Cardiac septum (tissue), 1 donor: Measurements from ENCODE around the gene ATF3. TPM values are rescaled to one million over a fixed set of nuclear protein-coding genes. Genes with fewer than 3 reads are reported as not detected.

Experiments used
- DNase-seq: peaks from one replicate; pipeline ENCODE4 v3.0.0-alpha.2; 2020; ENCODE audit warnings: low spot score
- intact Hi-C: fragments of 100-400 bp; cut with DNase I; formaldehyde crosslinking; loops from one replicate; pipeline ENCODE4 v1.14.0; 2022
- total RNA-seq: library from RNA; stranded (reverse); fragmentation: NEBNext Ultra II Directional; extraction: Animal tissue kit (Norgen Biotek cat#: 25700); gene quantifications from one replicate; pipeline ENCODE4 v1.2.1, GENCODE V29; 2021
- donor health status: DM: no; HTN: no; CAD: no.

Gene ATF3
- total RNA-seq, 1 donor from 2014 or later, result 16.2 TPM

DNA sequence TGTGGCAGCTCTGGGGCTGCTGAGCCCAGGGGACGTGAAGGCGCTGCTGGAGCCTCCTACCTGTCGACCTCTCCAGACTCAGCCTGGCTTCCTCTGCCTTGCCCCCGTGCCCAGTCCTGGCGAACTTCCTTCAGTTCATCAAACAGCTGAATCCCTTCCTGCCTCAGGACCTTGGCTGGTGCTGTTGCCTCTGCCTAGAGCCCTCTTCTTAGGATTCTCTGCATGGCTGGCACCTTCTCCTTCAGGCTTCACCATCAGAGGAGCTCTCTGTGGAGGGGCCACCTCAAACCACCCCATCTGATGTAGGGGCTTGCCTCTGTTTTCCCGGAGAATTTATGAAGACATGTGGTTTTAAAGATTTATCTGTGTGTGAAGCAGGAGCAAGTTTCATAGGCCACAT, 23.4 kb upstream of the ATF3 start:
- intact Hi-C loops, result no loop called here
- no peak for DNase-seq

DNA sequence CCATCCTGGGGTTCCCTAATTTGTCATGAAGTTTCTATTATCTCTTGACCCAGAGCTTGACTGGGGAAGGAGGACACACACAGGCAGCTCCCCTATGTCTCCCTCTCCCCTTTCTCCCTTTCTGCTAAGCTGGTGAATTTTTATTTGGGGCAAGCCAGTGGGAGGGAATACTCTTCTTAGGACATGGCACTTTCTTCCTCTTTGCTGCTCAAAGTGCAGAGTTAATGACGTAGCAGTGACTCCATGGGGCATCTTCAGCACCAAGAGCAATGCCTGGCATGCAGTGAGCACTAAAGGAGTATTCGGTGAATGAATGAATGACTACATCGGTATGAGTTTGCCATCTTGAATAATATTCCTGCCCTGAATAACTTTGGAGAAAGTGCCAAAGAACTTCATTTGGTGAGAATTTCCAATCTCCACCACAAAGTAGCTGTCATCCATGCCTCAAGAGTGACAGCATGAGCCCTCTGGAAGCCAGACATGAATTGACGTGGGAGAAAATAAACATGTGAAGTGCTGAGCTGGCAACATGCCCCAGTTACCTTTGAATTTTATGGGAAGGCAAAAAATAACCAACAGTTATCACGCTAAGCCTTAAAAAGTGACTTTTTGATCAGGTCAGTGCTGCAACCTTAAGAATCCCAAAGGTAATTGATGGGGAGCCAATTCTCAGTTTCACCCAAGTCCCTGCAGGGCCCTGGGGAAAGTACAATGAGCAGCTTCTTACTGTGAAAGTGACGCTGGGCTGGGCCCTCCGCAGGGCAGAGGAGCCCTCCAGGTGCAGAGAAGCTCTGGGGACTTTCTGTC, 22.1 kb upstream of the ATF3 start:
- intact Hi-C loops, result no loop called here
- DNase-seq, result no peak

DNA sequence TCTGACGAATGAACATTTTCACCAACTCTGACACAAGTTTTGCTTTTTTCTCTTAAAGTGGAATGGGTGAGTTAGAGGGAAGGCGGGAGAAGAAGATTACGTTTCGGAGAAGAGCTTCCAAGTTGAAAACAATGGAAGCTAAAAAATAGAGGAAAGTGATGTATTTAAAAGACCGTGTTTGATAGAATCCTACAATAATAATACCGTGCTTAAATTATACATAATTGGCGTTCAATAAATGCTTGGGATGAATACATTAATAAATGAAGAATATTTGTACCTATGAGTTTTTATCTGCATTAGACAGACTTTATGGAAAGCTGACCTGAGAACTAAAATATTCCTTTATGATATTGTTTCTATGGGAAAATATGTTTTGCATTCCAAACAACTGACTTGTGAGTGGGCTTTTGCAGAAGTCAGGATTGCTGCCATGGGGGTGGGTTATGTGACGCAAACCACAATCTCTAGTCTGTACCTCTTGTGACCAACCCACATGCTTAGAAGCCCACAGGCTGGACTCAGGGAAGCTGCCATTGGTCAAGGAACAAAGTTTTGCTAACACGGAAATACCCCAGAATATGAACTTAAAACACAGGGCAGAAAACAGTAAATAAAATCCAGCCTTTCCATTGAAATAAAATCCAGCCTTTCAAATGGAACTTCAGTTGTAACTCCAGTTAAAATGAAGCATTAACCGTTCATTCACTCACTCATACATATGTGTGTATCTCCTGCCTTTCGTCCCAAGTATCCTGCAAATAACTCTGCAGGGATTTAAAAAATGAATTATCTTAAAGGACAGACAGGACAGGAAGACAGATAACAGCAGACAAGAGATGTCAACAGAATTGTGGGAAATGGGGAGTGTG, 21.3 kb upstream of the ATF3 start:
- DNase-seq, result no peak
- intact Hi-C loops, result no loop called here

DNA sequence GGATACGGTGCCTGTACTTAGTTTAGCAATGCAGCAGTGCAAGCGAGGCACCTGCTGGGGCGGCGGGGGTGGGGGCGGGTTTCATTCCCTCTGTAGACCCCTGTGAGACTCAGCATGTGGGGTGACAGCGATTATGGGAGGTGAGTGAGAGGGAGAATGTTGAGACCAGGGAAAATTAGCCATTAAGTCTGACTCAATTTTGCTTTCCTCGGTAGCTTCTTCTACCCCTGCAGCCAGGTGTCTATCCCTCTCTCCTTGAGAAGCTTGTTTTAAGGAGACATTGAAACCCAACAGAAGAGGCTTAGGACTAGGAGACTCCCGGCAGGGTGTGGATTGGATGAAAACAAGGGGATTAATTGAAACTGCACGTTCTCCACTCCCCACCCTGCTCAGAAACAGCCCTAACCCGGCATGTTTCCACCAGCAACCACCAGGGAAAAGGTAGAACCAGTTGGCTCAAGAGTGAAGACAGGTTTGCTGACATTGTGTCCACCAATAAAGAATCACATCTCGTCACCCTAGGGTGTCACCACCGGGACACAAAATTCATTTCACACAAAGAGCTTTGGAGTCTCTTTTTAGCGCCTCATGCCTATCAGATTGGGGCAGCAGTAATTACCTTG, 20.6 kb upstream of the ATF3 start:
- intact Hi-C loops, result no loop called here
- no peak for DNase-seq

DNA sequence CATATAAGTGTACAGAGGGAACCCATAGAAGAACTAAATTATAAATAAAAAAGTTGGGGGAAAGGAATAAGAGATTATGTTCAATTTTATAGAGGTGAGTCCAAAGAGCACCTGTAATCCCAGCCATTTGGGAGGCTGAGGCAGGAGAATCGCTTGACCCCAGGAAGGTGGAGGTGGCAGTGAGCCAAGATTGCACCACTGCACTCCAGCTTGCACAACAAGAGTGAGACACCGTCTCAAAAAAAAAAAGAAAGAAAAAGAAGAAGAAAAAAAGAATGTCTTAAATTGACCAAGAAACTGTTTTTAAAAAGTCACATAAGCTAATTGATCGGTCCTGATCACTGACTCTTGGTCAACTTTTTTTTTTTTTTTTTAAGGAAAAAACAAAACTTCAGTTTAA, 19.1 kb upstream of the ATF3 start:
- no peak for DNase-seq
- intact Hi-C loops, result no loop called here

DNA sequence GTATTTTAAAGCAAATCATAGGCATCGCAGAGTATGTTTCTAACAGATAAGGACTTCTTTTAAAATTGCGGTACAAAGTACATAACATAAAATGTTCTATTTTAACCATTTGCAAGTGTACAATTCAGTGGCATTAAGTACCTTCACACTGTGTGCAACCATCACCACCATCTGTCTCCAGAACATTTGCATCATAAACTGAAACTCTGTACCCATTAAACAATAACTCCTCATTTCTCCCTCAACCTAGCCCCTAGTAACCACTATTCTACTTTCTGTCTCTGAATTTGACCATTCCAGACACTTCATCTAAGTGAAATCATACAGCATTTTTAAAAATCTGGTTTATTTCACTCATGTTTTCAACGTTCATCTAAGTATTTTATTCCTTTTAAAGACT, 16.6 kb upstream of the ATF3 start:
- no peak for DNase-seq
- intact Hi-C loops, result no loop called here

DNA sequence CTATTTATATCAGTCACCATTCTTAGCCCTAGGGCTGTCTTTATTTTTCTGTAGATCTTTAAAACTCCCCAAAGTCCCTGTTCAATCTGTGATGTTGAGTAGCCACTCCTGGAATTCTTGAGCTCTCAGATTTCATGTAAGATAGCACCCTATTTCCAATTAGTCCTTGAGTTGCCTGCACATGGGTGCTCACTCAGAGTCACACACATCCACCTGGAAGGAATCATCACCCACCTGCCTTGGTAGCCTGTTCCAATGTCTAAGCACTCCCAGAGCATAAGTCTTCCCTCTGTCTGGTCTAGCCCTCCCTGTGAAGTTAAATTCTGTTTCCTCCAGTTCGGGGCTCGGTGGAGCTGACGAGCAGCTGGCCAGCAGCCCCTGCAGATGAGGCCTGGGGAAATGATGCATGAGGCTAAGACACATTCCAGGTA, 14.7 kb upstream of the ATF3 start:
- no peak for DNase-seq
- intact Hi-C loops, result no loop called here

DNA sequence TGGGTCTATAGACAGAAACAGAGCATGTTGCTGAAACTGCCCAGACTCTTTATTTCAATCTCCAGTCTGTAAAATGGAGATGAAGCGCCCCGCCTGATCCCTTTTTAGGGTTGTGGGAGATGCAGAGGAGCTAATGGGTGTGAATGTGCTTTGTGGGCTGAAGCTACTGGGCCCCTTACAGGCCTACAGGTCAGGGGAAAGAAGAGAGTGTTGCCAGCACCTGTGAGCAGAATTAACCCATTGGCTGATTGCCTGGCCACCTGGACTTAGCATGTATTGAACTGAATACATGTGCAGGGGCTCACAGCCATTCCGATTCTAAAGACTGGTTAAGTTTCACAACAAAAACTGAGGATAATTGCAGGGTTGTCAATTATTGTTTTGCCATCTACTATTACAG, 13.9 kb upstream of the ATF3 start:
- intact Hi-C loops, result no loop called here
- no peak for DNase-seq

DNA sequence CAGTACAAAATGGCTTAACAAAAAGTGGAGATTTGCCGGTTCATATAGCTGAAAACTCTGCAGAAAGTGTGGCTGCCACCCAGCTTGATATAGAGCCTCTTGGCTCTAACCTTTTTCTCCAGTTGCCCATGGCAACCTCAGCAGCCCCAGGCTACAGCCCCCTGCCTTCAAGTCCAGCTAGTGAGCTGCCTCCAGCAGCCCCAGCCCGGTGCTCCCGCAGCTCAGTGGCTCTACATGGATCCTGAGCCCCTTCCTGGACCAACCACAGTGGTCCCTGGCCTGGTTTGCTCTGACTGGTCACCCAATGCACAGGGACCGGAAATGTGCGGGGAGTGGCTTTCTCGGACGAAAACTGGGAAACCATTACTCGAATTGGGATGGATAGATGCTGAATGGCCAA, 13.3 kb upstream of the ATF3 start:
- intact Hi-C loops, result no loop called here
- DNase-seq, result no peak

DNA sequence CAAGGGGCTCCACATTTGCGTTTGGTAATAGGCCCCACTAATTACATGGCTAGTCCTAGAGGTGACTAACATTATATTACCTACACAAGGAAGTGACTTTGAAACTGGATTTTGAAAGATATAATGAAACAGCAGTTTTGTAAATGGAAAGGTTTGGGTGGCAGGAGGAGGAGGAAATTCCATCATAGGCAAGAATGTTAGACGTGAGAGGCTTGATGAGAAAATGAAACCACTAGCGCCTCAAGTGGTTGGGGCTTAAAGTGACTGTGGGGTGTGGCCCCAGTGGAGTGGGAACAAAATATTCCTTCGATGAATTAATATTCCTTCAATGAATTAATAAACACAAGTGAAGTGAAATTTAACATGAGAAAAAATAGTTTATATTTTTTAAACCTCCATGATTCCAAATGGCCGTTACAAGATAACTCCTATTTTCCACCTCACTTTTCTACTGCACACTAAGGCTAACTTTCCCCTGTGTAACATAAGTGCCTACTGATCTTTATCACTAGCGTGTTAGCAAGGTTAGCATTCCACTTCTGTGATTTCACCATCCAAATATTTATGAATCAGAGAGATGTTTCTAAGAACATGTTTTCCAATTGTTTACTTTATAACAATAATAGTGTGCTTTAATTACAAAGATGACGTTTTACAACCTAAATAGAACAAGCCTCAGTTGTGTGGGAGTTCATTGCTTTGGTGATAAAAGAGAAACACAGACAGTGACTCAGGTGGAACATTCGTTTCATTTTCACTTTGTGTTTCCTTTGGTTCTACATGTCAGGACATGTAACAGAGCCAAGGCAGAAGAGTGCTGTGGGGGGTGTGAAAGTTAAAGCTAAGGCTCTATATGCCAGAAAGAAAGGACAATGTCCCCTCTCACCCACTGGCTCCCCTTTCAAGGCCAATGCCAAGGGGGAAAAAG, 12.5 kb upstream of the ATF3 start:
- no peak for DNase-seq
- intact Hi-C loops, result no loop called here

DNA sequence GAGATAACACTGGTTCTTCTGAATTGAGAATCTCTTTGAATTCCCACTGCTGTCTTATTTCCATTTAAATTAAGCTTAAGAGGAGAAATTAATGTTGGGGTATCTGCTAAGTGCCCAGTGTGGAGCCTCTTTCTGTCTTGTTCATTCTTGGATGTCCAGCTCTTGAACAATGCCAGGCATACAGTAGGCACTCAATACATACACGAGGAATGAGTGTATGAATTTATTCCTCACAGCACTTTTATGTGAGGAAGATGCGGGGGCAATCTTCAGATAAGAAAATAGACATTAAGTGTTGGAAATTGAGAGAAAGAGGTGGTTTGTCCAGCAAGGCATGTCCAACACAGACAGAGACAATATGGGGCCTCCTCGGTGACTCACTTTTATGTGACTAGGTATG, 11.8 kb upstream of the ATF3 start:
- no peak for DNase-seq

DNA sequence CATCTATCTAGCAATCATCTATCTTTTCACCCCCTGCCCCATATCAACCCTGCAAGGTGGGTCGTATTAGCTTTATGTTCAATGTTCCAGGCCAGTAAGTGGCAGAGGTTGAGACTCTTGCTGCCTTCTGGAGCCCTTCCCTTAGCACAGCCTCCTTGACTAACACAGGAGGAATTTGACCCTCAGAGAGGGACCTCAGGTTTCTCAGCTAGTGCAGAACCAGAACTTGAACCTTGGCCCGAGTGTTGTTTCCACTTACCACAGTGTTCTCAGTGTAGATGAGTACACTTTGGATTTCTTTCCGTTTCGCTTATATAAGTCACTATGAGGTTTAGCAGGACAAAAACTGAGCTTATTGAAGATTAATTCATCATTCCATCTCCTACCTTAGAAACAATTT, 11.1 kb upstream of the ATF3 start:
- no peak for DNase-seq

More for the DNA sequence above, 11.8 kb upstream of the ATF3 start:
- intact Hi-C loops, result no loop called here

DNA sequence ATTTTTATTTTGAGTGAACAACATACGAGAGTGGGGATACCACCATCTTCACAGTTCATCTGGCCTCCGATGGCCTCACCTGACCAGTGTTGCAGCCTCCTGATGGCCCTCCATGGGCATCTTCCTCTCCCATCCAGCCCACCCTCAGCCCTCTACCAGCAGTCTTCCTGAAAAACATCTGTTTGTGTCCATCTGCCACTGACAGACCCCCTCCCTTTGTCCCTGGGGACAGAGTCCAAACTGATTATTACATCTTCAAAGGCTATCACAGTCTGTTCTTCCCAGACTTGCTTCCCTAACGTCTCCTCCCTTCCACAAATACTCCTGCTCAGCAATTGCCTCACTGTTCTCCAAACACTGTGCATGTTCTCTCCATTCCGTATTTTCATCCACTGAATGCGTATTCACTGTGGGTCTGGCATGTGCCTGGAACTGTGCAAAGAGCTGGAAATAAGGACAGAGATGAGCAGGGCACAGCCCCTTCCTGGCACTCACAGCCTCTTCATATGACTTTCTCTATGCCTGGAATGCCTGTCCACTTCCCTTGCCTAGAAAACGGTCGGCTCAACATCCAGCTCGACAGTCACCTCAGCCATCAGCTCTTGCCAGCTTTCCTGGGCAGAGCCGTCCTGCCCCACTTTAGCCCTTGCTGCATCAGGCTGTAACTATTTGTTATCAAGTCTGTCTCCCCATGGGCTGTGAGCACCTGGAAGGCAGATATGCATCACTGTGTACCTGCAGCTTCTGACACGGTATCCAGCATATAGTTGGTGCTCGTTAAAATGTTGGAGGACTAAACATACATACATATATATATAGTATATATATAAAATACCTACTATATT, 8.3 kb upstream of the ATF3 start:
- intact Hi-C loops, result no loop called here
- DNase-seq, result no peak

More for the DNA sequence above, 11.1 kb upstream of the ATF3 start:
- intact Hi-C loops, result no loop called here

DNA sequence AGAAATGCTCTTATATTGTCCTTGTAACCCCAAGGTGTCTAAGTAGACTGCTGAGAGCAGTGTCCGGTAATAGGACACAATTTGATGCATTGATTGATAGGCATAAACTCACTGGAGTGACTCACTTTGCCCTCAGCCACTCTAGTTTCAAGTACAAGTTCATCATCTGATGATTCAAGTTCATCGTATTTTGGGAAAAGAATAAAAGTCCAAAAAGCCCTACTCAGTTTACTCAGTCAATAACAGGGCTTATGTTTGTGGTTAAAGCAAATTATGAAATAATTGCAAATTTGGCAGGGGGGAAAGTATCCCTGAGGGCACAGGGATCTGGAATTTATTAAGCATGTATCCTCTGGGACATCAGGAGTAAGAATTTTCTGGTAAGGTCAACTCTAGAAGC, 7.6 kb upstream of the ATF3 start:
- no peak for DNase-seq
- intact Hi-C loops, result no loop called here

DNA sequence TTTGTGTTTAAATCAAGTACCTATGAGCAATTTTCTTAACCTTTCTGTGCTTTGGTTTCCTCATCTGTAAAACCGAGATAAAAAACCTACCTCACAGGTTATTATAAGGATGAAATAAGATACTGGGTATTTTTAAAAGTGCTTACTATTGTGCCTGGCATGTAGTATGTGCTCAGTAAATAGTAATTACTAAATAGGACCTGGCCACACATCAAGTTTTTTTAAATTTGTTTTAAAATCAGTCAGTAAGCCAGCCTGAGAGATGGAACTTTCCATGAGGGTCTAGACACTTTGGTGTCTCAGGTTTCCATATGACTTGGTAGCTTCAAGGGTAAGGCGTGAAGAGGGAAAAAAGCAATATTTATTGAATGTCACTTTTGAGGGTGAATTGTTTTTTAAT, 7.0 kb upstream of the ATF3 start:
- intact Hi-C loops, result no loop called here
- no peak for DNase-seq

DNA sequence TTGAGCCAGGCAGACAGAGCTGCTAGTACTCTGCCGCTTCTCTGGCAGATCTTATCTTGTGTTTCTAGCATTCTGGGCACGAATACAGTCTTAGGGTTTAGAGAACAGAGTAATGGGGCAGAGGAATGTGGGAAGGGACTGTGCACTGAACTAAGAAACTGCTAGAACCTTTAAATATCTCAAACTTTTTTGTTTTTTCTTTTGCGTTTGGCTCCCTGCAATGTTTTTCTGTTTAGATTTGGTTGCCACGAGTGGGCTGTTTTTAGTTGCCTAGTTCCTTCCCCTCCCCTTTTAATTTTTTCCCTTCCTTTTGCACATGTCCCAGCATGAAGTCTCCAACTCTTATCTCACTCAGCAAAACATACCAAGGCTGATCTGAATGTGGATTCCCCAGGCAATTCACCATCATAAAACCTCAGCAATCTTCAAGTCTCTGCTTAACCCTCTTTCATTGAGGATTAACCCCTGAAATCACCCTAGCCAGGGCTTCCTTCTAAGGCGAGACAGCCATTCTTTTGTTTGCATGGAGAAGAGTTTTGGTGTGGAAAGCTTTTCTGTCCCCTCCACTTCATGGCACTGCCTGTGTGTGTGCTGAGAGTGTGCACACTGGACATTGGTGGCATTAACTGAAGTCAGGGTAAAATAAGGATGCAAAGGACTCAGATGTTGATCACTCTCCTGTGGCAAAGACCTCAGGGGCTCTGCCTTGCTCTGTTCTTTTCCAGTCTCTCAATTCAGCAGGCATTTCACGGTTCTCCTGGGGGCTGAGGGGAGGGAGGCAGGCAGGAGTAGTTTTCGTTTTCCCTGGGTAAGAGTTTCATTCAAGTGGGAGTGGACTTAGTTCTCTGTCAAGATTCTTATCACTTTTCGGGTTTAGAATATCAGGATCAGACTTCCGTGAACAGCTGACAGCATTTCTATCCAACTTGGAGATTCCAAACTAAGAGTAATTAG, 2.8 kb upstream of the ATF3 start:
- no peak for DNase-seq
- intact Hi-C loops, result loop anchor here (5.0 kb wide), 1 partner anchor 187 kb away; the partner anchor contains the start of genes NSL1 and TATDN3
